DND-41 (cell line): Measurements from ENCODE around the gene NUAK2.

ENCODE experiments used
- EZH2 ChIP-seq: IDR thresholded peaks from 3 replicates; pipeline ENCODE4 v1.6.1; 2012; ENCODE audit warnings: borderline replicate concordance, low read depth, mild to moderate bottlenecking, moderate library complexity, low read length, inconsistent platforms; ENCODE audit not compliant: severe bottlenecking
- TF ChIP-seq, protein P1 (sequence below): IDR thresholded peaks from 2 replicates; pipeline ENCODE4 v1.5.1; 2012; ENCODE audit warnings: borderline replicate concordance, low read length, moderate library complexity, mild to moderate bottlenecking; ENCODE audit not compliant: poor library complexity, severe bottlenecking; ENCODE audit errors: extremely low read depth

DNA sequence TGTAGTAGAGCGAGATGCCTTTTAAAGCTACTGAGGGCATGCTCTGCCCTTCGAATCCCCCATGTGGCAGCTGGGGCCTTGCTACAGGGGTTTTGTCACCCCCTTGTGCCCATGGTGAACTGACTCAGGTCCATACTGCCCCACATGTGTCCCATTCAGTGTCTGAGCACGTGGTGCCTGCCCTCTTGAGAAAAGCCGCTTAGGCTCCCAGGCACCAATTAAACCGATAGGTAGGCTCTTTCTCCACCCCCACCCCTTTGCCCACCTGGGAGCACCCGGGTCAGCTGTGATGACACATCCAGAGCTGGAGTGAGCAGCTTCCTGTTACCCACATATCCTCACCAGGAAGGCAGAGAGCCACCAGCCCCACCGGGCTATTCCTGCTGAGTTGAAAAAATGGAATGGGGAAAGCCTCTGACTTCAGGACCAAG is 63.3 kb downstream of the NUAK2 start:
- TF ChIP-seq, protein P1, sequence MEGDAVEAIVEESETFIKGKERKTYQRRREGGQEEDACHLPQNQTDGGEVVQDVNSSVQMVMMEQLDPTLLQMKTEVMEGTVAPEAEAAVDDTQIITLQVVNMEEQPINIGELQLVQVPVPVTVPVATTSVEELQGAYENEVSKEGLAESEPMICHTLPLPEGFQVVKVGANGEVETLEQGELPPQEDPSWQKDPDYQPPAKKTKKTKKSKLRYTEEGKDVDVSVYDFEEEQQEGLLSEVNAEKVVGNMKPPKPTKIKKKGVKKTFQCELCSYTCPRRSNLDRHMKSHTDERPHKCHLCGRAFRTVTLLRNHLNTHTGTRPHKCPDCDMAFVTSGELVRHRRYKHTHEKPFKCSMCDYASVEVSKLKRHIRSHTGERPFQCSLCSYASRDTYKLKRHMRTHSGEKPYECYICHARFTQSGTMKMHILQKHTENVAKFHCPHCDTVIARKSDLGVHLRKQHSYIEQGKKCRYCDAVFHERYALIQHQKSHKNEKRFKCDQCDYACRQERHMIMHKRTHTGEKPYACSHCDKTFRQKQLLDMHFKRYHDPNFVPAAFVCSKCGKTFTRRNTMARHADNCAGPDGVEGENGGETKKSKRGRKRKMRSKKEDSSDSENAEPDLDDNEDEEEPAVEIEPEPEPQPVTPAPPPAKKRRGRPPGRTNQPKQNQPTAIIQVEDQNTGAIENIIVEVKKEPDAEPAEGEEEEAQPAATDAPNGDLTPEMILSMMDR: no peak
- no peak for TF ChIP-seq EZH2
